Duodenal mucosa (tissue), 2 donors: ENCODE results near the gene LEMD2.

Source experiments
- H3K27ac ChIP-seq: one replicate; pipeline ENCODE4 v1.7.0; 2013; ENCODE audit warnings: low read depth, low read length
- H3K27me3 ChIP-seq, 2 donors: one replicate each; pipeline ENCODE4 v1.7.0; 2013; ENCODE audit warnings: low read length in 2 of 2, control low read depth in 1 of 2; ENCODE audit not compliant: insufficient read depth in 2 of 2, control insufficient read depth in 1 of 2
- H3K36me3 ChIP-seq, 2 donors: one replicate each; pipeline ENCODE4 v1.7.0; 2013; ENCODE audit warnings: low read length in 2 of 2, control low read depth in 1 of 2; ENCODE audit not compliant: insufficient read depth in 2 of 2, control insufficient read depth in 1 of 2
- H3K4me1 ChIP-seq, 2 donors: one replicate each; pipeline ENCODE4 v1.7.0; 2013; ENCODE audit warnings: low read length in 2 of 2, control low read depth in 1 of 2; ENCODE audit not compliant: insufficient read depth in 2 of 2, control insufficient read depth in 1 of 2
- H3K4me3 ChIP-seq, 2 donors: one replicate each; pipeline ENCODE4 v1.7.0; 2013; ENCODE audit warnings: low read length in 2 of 2, low read depth in 1 of 2
- H3K9ac ChIP-seq, 2 donors: one replicate each; pipeline ENCODE4 v1.7.0; 2013; ENCODE audit warnings: low read length in 2 of 2, low read depth in 1 of 2
- H3K9me3 ChIP-seq, 2 donors: one replicate each; pipeline ENCODE4 v1.7.0; 2013; ENCODE audit warnings: low read length in 2 of 2, control low read depth in 1 of 2; ENCODE audit not compliant: control insufficient read depth in 1 of 2

Gene LEMD2

GRCh38 chr6:33747823-33748222 lies 41.1 kb downstream of the LEMD2 start:
- peaks cover 10 to 22% of the 10 kb centered on the region in 2 donors for H3K4me1 ChIP-seq
- H3K27ac ChIP-seq = no peak overlapping the region

DNA sequence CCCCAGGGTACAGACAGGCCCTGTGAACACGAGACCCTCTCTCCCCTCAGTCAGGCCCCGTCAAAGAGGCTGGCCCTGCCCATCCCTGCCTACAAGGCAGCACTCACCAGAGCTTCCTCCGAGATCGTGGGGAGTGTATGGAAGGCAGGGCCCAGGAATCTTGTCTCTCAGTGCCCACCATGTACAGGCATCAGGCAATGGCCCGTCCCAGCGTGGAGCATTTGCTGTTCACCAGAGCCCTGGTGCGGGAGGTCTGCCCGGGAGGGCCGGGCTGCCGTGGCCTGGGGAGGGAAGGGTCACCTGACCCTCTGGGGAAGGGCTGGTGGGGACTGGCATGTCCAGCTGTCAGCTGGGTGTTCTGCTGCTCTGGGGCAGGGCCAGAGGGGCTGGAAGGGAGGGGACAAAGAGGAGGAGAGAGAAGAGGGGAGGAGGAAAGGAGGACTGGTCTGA lies 42.3 kb downstream of the LEMD2 start, which contains the start of gene IP6K3:
TSS of gene IP6K3 (minus strand) at position 255 of the 450 bp plus-strand sequence. CDS start 11,429 bp downstream, outside the sequence.
- H3K36me3 ChIP-seq = no peaks in the 10 kb centered on the region
- H3K9ac ChIP-seq = peak within 1 kb of the TSS in 1 of 2 donors; percentile 39
- no peaks in the 10 kb centered on the region for H3K27me3 ChIP-seq
- peak within 1 kb of the TSS; percentile 68 for H3K27ac ChIP-seq
- peaks cover 10 to 22% of the 10 kb centered on the region in 2 donors for H3K4me1 ChIP-seq
- H3K9me3 ChIP-seq = no peaks in the 10 kb centered on the region
- no peak within 1 kb of the TSS for H3K4me3 ChIP-seq

More at GRCh38 chr6:33747823-33748222, 41.1 kb downstream of the LEMD2 start:
- Histone ChIP-seq H3K27me3 (no peaks in the 10 kb centered on the region), H3K4me3 (no peak overlapping the region), H3K9me3 (no peaks in the 10 kb centered on the region), H3K9ac (no peak overlapping the region), H3K36me3 (no peaks in the 10 kb centered on the region)

DNA sequence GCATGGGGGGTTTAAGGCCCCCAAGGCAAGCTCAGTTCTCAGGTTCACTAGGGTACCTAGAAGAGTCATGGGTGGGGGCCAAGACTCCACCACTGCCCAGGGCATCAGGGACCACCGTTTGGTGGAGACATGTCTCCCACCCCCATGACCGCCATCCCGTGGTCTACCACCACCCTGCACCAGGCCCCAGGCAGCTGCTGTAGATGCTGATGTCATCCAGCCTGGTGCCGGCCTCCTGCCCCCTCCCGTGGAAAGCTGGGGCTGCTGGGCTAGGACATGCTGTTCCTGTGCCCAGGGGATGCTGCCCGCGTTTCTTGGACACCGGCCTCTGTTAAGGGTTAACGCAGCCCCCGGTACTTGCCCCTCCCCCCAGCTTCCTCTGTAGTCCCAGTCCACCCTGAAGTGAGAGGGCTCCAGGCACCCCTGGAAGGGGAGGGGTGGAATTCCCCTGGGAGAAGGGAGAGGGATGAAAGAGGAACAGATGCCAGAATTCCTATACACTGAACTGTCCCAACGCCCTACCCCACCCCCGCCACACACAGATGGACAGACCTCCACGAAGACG lies 42.8 kb downstream of the LEMD2 start:
- Histone ChIP-seq H3K36me3 (no peaks in the 10 kb centered on the region), H3K27ac (peak overlapping the region; percentile 68), H3K9me3 (no peaks in the 10 kb centered on the region), H3K4me3 (no peak overlapping the region), H3K9ac (peak overlapping the region in 1 of 2 donors; percentile 39), H3K4me1 (peaks cover 10 to 22% of the 10 kb centered on the region in 2 donors), H3K27me3 (no peaks in the 10 kb centered on the region)

DNA sequence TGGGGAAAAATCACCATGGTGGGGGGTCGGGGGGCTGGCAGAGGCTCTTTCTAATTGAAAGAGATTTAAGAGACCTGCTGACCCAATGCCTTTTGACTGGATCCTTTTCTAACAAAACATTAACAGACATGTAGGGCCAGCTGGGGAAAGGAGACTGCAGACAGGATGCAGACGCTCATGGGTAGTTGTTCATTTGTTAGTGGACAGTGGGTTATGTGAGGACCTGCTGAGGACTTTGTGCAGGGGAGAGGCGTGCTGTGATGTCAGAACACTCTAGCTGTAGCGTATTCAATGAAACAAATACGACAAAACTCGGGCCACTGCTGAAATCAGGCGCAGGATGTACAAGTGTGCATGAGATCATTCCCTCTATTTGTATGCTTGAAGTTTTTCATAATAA lies 43.4 kb downstream of the LEMD2 start:
- no peaks in the 10 kb centered on the region for H3K36me3 ChIP-seq
- H3K27me3 ChIP-seq = no peaks in the 10 kb centered on the region
- H3K4me3 ChIP-seq = no peak overlapping the region
- H3K9me3 ChIP-seq = no peaks in the 10 kb centered on the region
- H3K27ac ChIP-seq = peak overlapping the region; percentile 68
- H3K9ac ChIP-seq = peak overlapping the region in 1 of 2 donors; percentile 39
- peaks cover 10 to 22% of the 10 kb centered on the region in 2 donors for H3K4me1 ChIP-seq

- peak overlapping the region; percentile 20 for H3K27ac ChIP-seq
- H3K36me3 ChIP-seq = no peaks in the 10 kb centered on the region
- H3K9me3 ChIP-seq = no peaks in the 10 kb centered on the region
- no peak overlapping the region for H3K4me3 ChIP-seq
- no peaks in the 10 kb centered on the region for H3K27me3 ChIP-seq
- peaks cover 10 to 22% of the 10 kb centered on the region in 2 donors for H3K4me1 ChIP-seq
- H3K9ac ChIP-seq = peak overlapping the region in 1 of 2 donors; percentile 39
Measured at GRCh38 chr6:33744895-33745546, 43.9 kb downstream of the LEMD2 start.

DNA sequence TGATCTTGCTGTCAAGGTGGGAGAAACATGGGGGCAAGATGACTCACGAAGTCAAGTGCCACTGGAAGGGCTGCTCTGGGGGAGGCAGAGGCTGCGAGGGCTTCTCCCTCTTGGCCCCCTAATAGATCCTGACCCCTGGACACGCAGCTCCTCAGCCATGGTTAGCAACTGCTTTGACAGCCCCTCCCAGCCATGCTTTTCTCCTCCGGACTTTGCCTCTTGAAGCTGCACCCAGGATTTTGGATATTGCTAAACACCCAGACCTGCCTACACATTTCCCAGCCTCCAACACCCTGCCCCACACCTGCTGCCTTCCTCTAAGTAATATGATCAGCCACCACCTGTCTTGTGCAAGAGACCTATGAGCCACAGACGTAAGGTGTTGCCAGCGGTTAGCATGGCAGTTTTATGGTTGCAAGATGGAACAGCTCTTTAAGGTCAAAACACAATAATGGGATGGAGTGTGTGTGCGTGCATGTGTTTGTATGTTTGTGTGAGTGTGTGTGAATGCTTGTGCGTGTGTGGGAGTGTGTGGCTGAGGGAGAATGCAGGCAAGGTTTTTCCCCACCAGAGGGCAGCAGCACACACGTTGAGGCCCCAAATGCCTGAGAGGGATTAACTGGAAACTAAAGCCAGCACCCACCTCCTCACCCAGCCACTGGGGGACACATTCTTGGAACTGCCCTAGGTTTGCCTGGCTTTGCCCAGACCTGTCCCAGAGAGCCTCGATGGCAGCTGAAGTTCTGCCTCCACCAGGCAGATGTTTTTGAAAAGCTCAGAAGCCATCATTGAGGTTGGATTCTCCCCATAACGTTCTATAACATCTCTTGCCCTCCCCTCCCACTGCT lies 44.7 kb downstream of the LEMD2 start:
- Histone ChIP-seq H3K27me3 (no peaks in the 10 kb centered on the region), H3K9ac (no peak overlapping the region), H3K36me3 (no peaks in the 10 kb centered on the region), H3K4me1 (peaks cover 10 to 26% of the 10 kb centered on the region in 2 donors), H3K4me3 (peak overlapping the region in 1 of 2 donors; percentile 47), H3K9me3 (no peaks in the 10 kb centered on the region), H3K27ac (no peak overlapping the region)

DNA sequence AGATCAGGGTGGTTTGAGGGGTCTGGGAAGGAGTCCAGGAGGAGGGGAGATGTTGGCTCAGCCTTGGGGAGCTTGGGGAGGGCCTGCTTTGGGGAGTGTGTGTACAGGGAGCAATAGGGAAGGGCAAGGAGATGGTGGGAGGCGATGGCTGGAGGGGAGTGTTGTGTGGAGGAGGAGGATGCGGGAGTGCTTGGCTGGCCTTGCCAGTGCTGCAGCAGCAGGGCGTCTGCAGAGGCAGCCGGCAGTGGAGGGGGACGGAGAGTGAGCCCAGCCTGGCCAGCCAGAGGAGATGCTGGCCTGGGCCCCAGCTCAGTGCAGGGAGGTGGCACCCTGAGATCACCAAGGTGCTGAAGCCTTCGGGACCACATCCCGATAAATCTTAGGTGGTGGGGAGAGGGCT lies 46.1 kb downstream of the LEMD2 start:
- no peak overlapping the region for H3K4me3 ChIP-seq
- no peak overlapping the region for H3K27ac ChIP-seq
- H3K36me3 ChIP-seq = no peaks in the 10 kb centered on the region
- H3K9me3 ChIP-seq = no peaks in the 10 kb centered on the region
- H3K27me3 ChIP-seq = no peaks in the 10 kb centered on the region
- no peak overlapping the region for H3K9ac ChIP-seq
- peaks cover 10 to 30% of the 10 kb centered on the region in 2 donors for H3K4me1 ChIP-seq

GRCh38 chr6:33742092-33742491 lies 46.8 kb downstream of the LEMD2 start:
- Histone ChIP-seq H3K36me3 (no peaks in the 10 kb centered on the region), H3K9ac (no peak overlapping the region)

GRCh38 chr6:33740794-33741193 lies 48.1 kb downstream of the LEMD2 start:
- H3K4me3 ChIP-seq = no peak overlapping the region
- no peak overlapping the region for H3K9ac ChIP-seq
- H3K36me3 ChIP-seq = no peaks in the 10 kb centered on the region
- no peaks in the 10 kb centered on the region for H3K27me3 ChIP-seq
- peaks cover 10 to 28% of the 10 kb centered on the region in 2 donors for H3K4me1 ChIP-seq
- no peak overlapping the region for H3K27ac ChIP-seq
- no peaks in the 10 kb centered on the region for H3K9me3 ChIP-seq

More at GRCh38 chr6:33742092-33742491, 46.8 kb downstream of the LEMD2 start:
- H3K27me3 ChIP-seq = no peaks in the 10 kb centered on the region
- H3K9me3 ChIP-seq = no peaks in the 10 kb centered on the region
- no peak overlapping the region for H3K4me3 ChIP-seq
- peaks cover 10 to 30% of the 10 kb centered on the region in 2 donors for H3K4me1 ChIP-seq
- H3K27ac ChIP-seq = no peak overlapping the region

DNA sequence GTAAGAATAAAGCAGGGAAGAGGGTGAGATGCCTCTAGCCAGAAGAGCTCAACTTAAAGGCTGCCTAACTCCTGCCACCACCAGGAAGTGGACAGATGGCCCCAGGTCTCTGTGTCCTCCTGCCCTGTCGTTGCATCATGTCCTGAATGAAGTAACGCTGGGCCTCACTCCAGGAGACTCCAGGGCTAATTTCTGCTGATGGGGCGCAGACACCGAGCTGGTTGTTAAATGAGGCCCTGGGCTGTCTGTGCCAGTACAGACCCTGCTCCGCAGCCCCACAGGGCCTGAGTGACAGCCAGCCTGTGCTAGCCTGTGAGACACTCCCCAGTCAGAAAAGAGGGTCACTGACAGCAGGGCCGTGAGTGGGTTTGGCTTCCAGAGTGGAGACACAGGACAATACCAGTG lies 48.7 kb downstream of the LEMD2 start:
- Histone ChIP-seq H3K9ac (no peak overlapping the region), H3K36me3 (no peaks in the 10 kb centered on the region), H3K27ac (no peak overlapping the region), H3K9me3 (no peaks in the 10 kb centered on the region), H3K4me1 (peaks cover 10 to 22% of the 10 kb centered on the region in 2 donors), H3K27me3 (no peaks in the 10 kb centered on the region), H3K4me3 (no peak overlapping the region)
